Brain microvascular endothelial cell (primary cell): ENCODE measurements around the gene ARL17B.
"Not testable (repeated sequence)": the region's sequence is repeated elsewhere in the genome, so short reads cannot be mapped to it uniquely, and the experiment has no call there.

Experiments
- DNase-seq: peaks from one replicate; pipeline ENCODE4 v3.0.0-alpha.2; 2020
- H3K27ac ChIP-seq: fragments of 250-450 bp; sonication (Bioruptor Pico); 2 replicates; pipeline ENCODE4 v1.5.1; 2020; ENCODE audit warnings: mild to moderate bottlenecking, moderate library complexity
- H3K27me3 ChIP-seq: fragments of 250-450 bp; sonication (Bioruptor Pico); replicated peaks from 2 replicates; pipeline ENCODE4 v1.5.1; 2020; ENCODE audit warnings: mild to moderate bottlenecking
- H3K36me3 ChIP-seq: fragments of 250-450 bp; sonication (Bioruptor Pico); replicated peaks from 2 replicates; pipeline ENCODE4 v1.5.1; 2020; ENCODE audit warnings: mild to moderate bottlenecking
- H3K4me3 ChIP-seq: 2 replicates; pipeline ENCODE4 v1.5.1; 2011; ENCODE audit warnings: low read depth, mild to moderate bottlenecking, control low read depth, low read length, moderate library complexity
- in situ Hi-C: cut with HindIII; loops from 2 replicates; pipeline ENCODE4 v1.10.0; 2017; ENCODE audit warnings: low sequenced_read_pairs, low pct_ligation_motif_present
- TF ChIP-seq, protein P1 (sequence below): IDR thresholded peaks from 2 replicates; pipeline ENCODE4 v1.5.1; 2011; ENCODE audit warnings: low read depth, mild to moderate bottlenecking, moderate library complexity, low read length, control low read depth, inconsistent platforms; ENCODE audit errors: missing control alignments

The ARL17B gene

DNA sequence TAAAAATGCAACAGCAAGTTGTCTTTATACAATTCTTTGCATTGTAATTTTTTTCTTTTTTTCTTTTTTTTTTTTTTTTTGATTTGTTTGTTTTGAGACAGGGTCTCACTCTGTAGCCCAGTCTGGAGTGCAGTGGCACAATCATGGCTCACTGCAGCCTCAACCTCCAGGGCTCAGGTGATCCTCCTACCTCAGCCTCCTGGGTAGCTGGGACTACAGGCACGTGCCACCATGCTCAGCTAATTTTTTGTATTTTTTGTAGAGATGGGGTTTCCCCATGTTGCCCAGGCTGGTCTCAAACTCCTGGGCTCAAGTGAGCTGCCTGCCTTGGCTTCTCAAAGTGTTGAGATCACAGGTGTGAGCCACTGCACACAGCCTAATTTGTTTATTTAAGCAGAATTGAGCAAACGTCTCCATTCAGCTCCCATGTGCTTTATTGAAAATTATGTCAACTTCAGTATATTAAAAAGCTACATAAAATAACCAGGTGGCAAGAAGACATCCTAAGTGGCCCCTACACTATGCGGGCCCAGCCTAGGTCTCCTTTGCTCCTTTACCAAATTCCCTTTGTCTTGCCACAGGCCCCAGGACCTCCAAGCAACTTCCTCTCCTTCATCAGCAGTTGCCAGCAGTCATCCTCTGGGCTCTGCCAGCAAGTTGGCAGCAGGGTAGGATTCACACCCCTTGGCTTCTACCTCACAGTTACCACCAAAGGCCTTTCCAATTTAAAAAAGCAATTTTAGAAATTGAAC, 84.7 kb downstream of the ARL17B start:
- DNase-seq, H3K36me3 ChIP-seq, H3K4me3 ChIP-seq, H3K27ac ChIP-seq, in situ Hi-C loops, H3K27me3 ChIP-seq: not testable (repeated sequence)

DNA sequence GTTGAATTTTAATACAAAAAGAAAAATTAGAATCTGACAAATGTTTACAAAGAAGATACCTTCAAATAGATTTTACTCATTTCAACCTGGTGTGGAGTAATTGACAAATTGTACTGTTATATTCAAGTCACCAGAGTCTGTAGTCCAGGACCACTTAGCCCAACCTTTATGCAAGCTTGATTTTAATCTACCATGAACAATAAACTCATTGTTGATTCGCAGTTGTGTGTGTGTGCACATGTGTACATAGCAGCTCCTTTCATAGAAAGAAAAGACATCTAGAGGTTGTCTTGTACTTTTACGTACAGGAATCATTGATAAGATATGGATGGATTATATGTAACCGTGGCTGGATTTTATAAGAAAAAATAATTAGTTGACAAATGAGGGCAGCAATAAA, 87.3 kb downstream of the ARL17B start:
- H3K27me3 ChIP-seq, result no peaks in the 10 kb centered on the region
- no peak overlapping the region for H3K4me3 ChIP-seq
- DNase-seq, result no peak
- no peak overlapping the region for H3K27ac ChIP-seq
- TF ChIP-seq, protein P1, sequence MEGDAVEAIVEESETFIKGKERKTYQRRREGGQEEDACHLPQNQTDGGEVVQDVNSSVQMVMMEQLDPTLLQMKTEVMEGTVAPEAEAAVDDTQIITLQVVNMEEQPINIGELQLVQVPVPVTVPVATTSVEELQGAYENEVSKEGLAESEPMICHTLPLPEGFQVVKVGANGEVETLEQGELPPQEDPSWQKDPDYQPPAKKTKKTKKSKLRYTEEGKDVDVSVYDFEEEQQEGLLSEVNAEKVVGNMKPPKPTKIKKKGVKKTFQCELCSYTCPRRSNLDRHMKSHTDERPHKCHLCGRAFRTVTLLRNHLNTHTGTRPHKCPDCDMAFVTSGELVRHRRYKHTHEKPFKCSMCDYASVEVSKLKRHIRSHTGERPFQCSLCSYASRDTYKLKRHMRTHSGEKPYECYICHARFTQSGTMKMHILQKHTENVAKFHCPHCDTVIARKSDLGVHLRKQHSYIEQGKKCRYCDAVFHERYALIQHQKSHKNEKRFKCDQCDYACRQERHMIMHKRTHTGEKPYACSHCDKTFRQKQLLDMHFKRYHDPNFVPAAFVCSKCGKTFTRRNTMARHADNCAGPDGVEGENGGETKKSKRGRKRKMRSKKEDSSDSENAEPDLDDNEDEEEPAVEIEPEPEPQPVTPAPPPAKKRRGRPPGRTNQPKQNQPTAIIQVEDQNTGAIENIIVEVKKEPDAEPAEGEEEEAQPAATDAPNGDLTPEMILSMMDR, result no peak
- no peaks in the 10 kb centered on the region for H3K36me3 ChIP-seq
- in situ Hi-C loops, result no loop called here

DNA sequence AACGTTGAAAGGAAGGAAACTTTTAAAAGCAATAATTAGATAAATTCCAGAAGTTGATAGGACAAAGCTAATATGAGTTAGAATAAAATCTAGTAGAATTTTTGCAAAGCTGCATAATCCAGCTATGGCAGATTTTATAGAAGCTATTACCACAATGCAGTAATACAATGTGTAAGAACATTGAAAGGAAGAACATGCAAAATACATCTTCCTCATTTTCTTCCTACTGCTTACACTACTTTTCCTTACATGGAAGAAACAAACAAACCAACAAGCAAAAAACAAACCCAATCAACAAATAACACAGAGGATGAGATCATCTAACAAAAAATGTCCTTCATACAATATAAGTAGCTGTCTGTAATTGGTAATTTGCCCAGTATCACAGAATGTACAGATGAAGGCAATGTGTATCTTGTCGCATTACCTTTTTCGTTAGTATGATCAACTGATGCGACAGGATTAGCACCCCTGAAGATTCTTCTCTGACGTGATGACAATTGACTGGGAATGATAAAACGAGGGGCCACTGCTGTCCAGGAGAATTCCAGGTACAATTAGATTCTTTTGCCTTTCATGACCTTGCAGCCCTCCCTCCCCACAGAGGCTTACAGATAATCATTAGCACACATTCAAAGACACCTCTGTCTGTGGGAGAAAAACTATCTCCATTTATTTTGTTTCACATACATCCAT, 87.9 kb downstream of the ARL17B start:
- H3K4me3 ChIP-seq, result no peak overlapping the region
- DNase-seq, result no peak
- no peaks in the 10 kb centered on the region for H3K36me3 ChIP-seq
- H3K27ac ChIP-seq, result no peak overlapping the region
- H3K27me3 ChIP-seq, result no peaks in the 10 kb centered on the region
- TF ChIP-seq, protein P1, result no peak
- in situ Hi-C loops, result no loop called here

DNA sequence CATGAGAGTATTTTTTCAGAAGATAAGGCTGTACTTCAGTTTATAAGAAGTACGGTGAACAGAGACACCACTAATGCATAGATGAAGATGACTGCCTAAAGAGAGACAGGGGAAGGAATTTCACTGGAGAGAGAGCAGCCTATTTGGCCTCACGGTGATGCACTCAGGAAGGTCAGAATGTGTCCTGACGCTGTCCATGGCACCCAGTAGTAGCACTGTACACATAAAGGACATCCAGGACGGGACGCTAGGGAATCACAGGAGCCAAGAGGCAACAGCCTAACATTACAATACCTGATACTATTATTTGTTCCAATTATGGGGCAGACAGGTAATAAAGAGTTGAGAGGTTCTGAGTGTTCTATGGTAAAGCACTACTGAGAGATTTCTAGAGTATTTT, 91.5 kb downstream of the ARL17B start:
- no peaks in the 10 kb centered on the region for H3K27me3 ChIP-seq
- H3K27ac ChIP-seq, result no peak overlapping the region
- TF ChIP-seq, protein P1, result no peak
- DNase-seq, result no peak
- in situ Hi-C loops, result no loop called here
- H3K36me3 ChIP-seq, result no peaks in the 10 kb centered on the region
- H3K4me3 ChIP-seq, result no peak overlapping the region

DNA sequence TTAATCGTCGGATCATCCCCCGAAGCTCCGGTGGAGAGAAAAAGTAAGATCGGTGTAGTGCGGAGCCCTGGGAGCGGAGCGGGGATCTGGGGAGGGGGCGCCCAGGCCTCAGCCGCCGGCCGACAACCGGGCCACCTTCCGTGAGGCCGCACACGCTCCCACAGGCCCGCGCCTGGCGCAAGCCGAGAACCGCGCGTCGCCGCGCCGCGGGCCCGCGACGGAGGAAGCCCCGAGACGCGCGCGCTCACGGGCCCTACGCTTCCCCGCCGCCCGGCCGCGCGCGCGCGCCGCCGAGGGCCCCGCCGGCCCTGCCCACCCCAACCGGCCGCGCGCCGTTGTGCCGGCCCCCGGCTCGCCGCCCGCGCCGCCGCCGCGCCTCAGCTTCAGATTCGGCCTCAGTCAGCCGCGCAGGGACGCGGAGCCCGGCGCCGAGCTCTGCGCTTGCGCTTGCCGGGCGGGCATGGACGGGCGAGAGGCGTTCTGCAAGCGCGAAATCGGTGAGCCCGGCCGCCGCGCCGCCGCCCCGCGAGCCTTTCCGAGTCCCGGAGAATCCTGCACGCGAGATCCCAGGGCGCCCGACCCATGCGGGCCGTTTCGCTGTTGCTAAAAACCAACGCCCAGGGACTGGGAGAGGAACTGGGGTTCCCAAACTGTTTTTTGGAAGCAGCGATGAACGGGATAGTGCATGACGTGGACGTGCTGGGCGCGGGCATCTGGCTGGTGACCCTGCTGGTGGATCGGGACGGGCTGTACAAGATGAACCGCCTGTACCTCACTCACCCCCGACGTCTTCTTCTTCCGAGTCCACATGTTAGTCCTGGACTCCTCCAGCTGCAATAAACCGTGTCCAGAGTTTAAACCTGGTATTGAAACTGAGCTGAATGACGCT, 94.7 kb downstream of the ARL17B start:
- no peaks in the 10 kb centered on the region for H3K36me3 ChIP-seq
- TF ChIP-seq, protein P1, result no peak
- peak overlapping the region; percentile 68 for H3K27ac ChIP-seq
- H3K27me3 ChIP-seq, result no peaks in the 10 kb centered on the region
- in situ Hi-C loops, result no loop called here
- peak overlapping the region; percentile 77 for H3K4me3 ChIP-seq
- peak; percentile 69 for DNase-seq

GRCh38 chr17:46266063-46266655, 95.4 kb downstream of the ARL17B start:
- H3K27me3 ChIP-seq, H3K36me3 ChIP-seq, in situ Hi-C loops: not testable (repeated sequence)
- Histone ChIP-seq H3K27ac (peak overlapping the region; percentile 68), H3K4me3 (peak overlapping the region; percentile 47)
- DNase-seq, result peak; percentile 12
